Brain pericyte (primary cell): Measurements from ENCODE around the gene EMX2.
"Not testable (repeated sequence)": the region's sequence is repeated elsewhere in the genome, so short reads cannot be mapped to it uniquely, and the experiment has no call there.

ENCODE experiments used
- DNase-seq: peaks from one replicate; pipeline ENCODE4 v3.0.0-alpha.2; 2012; ENCODE audit warnings: low read depth, low spot score

EMX2 gene

GRCh38 chr10:117542706-117543224, at the start of gene EMX2:
EMX2 (plus strand) TSS chr10:117542746; CDS start chr10:117543268, 522 bp downstream.
- DNase-seq = no peak

- DNase-seq = no peak
These were observed 46.5 kb upstream of the EMX2 start for GRCh38 chr10:117496031-117496430.

DNA sequence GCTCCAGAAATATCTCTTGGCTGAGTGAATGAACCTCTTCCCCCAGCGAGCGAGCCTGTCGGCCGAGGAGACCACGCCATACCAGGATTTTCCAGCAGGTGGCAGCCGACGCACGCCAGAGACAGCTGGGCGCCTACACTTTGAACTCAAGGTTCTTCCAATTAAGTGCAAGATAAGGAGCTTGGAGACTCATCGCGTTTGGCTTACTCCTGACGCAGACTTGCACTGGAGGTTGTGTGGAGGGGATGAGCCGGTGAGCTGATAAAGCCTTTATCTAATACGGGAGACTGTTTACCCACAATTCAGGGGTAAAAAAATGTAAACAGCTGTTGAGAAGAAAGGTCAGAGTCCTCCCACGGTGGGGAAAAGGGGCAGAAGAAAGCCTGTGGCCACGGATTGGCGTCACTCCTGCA, 45.9 kb upstream of the EMX2 start:
- peak; percentile 44 for DNase-seq

DNA sequence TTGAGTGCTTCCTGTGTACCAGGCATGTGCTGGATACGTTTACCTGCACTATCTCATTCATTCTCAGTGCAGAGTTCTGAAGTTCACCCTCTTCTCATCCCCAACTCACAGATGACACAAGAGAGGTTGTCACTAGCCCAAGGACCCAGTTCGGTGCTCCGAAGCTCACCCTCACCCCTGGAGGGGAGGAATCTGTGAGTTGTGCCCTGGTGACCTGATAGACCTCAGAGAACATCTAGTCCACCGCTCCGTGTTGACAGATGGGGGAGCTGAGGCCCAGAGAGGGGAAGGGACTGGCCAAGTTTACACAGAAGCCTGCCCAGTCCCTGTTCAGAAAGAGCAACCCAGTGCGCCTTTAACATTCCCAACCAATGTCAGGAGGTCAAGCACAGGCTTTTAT, 44.8 kb upstream of the EMX2 start:
- DNase-seq = no peak

GRCh38 chr10:117499248-117500105, 43.1 kb upstream of the EMX2 start:
- DNase-seq = no peak

DNA sequence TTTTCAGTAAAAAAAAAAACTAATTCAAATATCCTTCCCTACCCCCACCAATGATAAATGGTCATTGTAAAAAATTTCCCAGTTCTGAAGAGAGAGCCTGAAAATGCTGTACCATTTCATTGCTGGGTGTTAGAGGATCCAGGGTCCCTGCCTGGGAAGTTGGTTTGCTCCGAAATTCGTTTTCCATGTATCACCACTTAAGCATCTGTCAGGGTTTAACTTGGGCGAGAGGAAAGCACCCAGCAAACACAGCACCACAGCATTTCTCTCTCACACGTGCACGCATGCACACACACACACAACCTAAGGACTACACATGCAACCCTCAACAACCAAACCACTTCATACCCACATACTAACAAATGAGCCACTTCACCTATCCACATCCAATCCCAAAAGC, 42.1 kb upstream of the EMX2 start:
- no peak for DNase-seq

GRCh38 chr10:117501460-117502035, 41.0 kb upstream of the EMX2 start:
- DNase-seq = no peak

- DNase-seq = no peak
These were observed 39.9 kb upstream of the EMX2 start for GRCh38 chr10:117502421-117503243.

- no peak for DNase-seq
These were observed 39.0 kb upstream of the EMX2 start for GRCh38 chr10:117503244-117504205.

GRCh38 chr10:117504562-117504961, 38.0 kb upstream of the EMX2 start:
- DNase-seq = no peak

GRCh38 chr10:117507081-117507480, 35.5 kb upstream of the EMX2 start:
- not testable (repeated sequence) for DNase-seq

DNA sequence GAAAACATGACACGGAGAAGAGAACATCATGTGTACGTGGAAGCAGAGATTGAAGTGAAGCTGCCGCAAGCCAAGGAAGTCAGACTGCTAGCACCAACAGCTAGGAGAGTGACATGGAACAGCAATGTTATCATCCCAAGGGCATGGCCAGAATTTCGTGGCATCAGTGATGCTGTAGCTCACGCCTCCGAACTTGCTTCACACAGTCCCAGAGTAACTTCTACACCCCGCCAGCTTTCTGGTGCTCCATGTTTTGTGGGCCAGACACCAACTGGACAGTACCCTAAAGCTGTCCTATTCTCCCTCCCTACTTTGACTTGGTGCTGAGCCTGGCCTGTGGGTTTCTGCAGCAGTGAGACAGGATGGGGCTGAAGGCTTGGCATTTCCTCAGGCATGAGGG, 33.0 kb upstream of the EMX2 start:
- no peak for DNase-seq

DNA sequence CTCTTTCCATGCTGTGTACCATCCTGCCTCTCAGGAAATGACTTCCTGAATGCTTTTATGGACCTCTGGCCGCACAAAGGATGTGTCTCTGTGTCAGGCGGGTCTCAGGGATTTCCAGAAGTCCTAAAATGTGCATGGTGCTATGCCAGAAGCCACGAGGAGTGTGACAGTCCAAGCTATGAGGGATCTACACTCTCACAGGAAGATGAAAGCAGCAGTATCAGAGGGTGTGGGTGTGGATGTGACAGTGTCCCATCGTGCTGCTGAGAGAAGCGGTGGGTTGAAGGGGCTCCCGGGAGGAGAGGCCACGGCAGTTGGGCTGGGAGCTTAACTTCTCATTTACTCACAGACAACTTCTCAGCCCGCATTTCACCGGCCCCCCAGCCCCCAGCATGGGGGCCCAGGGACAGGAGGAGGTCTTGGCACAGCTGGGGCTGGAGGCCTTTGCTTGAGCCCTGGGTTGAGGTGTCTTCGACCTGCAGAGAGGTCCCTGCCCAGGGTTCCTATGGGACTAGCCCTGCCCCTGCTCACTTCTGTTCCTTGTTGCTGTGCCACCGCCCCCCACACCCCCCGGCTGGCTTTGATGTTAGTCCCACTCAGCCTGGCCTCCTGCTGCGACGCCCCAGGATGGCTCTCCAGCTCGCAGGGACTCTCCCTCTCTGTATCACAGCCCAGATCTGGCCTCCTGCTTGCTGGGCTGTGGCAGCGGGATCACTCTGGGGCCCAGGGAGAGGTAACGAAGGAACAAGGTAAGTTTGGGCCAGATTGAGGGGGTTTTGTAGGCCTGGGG, 30.8 kb upstream of the EMX2 start:
- no peak for DNase-seq

DNA sequence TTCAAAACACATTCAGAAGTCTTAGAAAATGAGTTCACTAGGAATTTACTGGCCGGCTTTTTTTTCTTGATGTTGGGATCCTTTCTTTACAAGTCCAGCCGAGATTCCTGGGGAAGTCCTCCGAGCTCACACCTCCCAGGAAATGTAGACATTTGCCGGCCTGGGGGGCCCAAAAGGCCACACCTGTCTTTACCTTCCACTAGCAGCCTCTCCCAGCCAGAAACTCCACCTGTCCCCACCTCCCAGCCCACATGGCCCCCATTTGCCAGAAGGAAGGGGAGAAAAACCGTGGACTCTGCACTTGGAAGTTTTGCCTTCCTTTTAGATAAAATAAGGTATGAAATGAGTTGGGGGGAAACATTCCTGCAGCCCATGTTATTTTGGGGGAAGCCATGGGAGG, 27.6 kb upstream of the EMX2 start:
- DNase-seq = no peak

DNA sequence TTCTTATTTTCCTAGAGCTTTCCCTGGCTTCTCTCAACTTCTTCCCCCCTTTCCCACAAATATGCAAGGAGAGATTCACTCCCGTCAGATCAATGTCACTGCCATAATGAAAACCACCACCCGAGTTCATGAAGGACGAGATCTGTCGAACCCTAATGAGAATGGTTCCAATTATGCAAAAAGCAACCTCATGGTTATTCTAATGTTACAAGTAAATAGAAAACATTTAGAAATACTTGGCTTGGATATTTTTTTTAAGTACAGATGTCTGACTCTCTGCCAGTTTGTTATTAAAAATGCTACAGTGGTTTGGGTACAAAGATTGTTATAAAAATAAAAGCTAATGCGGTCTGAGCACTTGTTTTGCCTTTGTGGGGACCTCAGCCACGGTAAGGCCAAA, 25.9 kb upstream of the EMX2 start:
- DNase-seq = no peak

DNA sequence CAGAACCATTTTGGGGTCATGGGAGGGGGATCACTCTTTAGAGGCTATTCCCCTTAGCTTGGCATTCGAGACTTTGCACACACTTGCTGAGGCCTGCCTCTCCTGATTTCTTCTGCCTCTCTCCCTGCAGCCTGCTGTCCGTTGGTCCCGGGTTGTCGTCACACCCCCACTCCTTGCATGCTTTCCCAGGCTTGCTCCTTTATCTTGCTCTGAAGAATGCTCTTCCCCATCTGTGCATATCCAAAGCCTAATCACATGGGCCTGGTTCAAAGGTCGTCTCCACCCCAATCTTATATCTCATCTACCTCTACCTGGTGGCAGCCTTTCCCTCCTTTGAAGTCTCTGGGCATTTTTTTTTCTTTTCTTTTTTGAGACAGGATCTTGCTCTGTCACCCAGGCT, 24.3 kb upstream of the EMX2 start:
- DNase-seq = no peak

DNA sequence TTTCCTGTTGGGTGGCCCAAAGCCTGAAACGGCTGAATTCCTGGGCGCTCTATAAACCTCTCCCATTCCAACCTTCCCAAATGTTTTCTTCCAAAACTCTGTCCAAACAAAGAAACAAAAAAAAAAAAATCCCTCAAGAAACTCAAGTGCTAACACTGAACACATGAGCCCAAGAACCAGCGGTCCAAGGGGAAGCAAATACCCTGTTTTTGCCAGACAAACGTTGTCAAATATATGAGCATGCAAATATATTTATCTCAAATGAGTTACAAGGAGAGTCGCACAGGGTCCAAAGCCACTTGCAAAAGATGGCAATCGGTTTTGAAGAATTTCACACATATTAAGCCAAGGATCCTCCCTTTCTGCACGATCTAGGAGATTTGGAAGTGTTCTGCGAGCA, 23.3 kb upstream of the EMX2 start:
- no peak for DNase-seq

DNA sequence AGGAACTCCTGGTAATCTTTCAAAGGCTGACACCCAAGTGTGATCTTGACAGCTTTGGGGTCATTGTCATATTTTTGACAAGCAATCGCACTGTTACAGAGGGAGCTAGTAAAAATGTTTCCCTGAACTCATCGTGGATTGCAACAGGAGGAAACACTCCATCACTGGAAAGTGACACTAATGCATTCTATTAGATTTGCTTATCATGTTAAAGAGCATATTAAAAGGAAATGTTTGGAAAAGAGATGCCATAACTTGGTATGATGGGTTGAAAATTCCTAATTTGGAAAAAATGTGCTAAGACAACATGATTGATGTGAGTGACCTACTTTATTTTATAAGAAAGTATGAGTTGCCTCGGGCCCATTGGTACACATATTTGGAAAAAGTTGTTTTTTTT, 22.7 kb upstream of the EMX2 start:
- no peak for DNase-seq

DNA sequence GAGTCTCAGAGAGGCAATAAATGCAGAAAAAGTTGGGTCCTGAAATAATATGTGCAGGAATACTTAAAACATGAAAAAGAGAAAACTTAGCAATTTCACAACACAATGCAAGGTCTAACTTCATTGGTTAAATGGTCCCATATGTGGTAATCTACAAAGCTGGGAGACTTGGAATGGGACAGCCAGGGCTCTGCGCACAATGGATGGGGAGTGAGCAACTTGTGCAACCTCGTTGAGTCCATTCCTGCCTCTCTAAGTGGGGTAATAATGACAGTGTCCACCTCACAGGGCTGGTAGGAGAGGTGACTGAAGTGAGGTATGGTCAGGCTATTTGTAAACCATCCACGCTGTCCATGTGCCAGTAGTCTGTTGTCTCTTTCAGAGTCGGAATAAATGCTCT, 11.8 kb upstream of the EMX2 start:
- DNase-seq = no peak

- no peak for DNase-seq
These were observed 11.1 kb upstream of the EMX2 start for GRCh38 chr10:117531371-117532002.
